GM12878 (cell line): ENCODE results near the gene LPIN1. TPM values are rescaled to one million over a fixed set of nuclear protein-coding genes. Genes with fewer than 3 reads are reported as not detected.
A peak's percentile ranks its signal among the peaks of the same experiment; 100 is the strongest.

Experiments used
- ATAC-seq: fragments of 200-7000 bp; cut with Tn5 transposase; 3 replicates; pipeline ENCODE4 v1.9.1; 2020; ENCODE audit warnings: mild to moderate bottlenecking, moderate library complexity
- BruUV-seq: library from RNA; stranded (reverse); fragments of 400-500 nt; replicated peaks from 2 replicates; lab custom pipeline; 2021; lab: Mats Ljungman, UMichigan
- CTCF ChIA-PET: fragments of 300-600 bp; sonication (Branson Sonifier 250); formaldehyde crosslinking; extraction: SDS; loops from one replicate; lab custom pipeline; 2021; ENCODE audit warnings: inconsistent platforms; lab: Yijun Ruan, JAX
- POLR2A ChIA-PET: fragments of 350-600 bp; formaldehyde crosslinking; extraction: SDS; loops from one replicate; lab custom pipeline; 2021; ENCODE audit warnings: inconsistent platforms; lab: Charles Lee
- RAD21 ChIA-PET: fragments of 300-600 bp; sonication (Branson Sonifier 250); formaldehyde crosslinking; loops from one replicate; lab custom pipeline; 2023; ENCODE audit warnings: antibody characterized with exemption; ENCODE audit not compliant: unreplicated experiment; lab: Charles Lee
- SMC1A ChIA-PET: fragments of 300-600 bp; sonication (Branson Sonifier 250); formaldehyde crosslinking; loops from one replicate; lab custom pipeline; 2023; ENCODE audit not compliant: unreplicated experiment, uncharacterized antibody; lab: Charles Lee
- DNase-seq: peaks from one replicate; pipeline ENCODE4 v3.0.0-alpha.2; 2011; ENCODE audit warnings: low read depth, low spot score
- FAIRE-seq: peaks from 3 replicates; lab custom pipeline; 2011; peaks lifted over from hg19 to GRCh38; lab: Jason Lieb, UNC
- H2AFZ ChIP-seq: 2 replicates; pipeline ENCODE4 v1.6.0; 2011; ENCODE audit warnings: low read depth, low read length, control low read depth; ENCODE audit not compliant: control insufficient read depth
- H3K27ac ChIP-seq: 2 replicates; pipeline ENCODE4 v1.5.1; 2011; ENCODE audit warnings: control low read depth; ENCODE audit not compliant: control insufficient read depth, insufficient read depth
- H3K27me3 ChIP-seq, 2 experiments: replicated peaks in 1 of 2; 2 replicates each; pipeline versions ENCODE4 v1.6.0 to v1.6.1; 2011; ENCODE audit warnings: low read length in 1 of 2; ENCODE audit not compliant: control insufficient read depth in 2 of 2, insufficient read depth in 2 of 2
- H3K36me3 ChIP-seq, 2 experiments: 2 replicates each; pipeline ENCODE4 v1.5.1; 2011; ENCODE audit warnings: low read length in 1 of 2; ENCODE audit not compliant: control insufficient read depth in 2 of 2, insufficient read depth in 2 of 2
- H3K4me1 ChIP-seq: 2 replicates; pipeline ENCODE4 v1.6.1; 2011; ENCODE audit warnings: mild to moderate bottlenecking, low read length, moderate library complexity, mixed read lengths; ENCODE audit not compliant: control insufficient read depth, insufficient read depth
- H3K4me2 ChIP-seq: 2 replicates; pipeline ENCODE4 v1.6.0; 2011; ENCODE audit warnings: control low read depth; ENCODE audit not compliant: control insufficient read depth, insufficient read depth
- H3K4me3 ChIP-seq: fragments of 200-600 bp; sonication (generic); 2 replicates; pipeline ENCODE4 v1.5.1; 2016
- H3K79me2 ChIP-seq: 2 replicates; pipeline ENCODE4 v1.6.0; 2011; ENCODE audit warnings: low read length; ENCODE audit not compliant: control insufficient read depth, insufficient read depth
- H3K9ac ChIP-seq: 2 replicates; pipeline ENCODE4 v1.8.0; 2011; ENCODE audit warnings: low read length, control low read depth, mixed read lengths; ENCODE audit not compliant: control insufficient read depth, insufficient read depth
- H3K9me3 ChIP-seq: replicated peaks from 3 replicates; pipeline ENCODE4 v1.5.1; 2011; ENCODE audit warnings: mild to moderate bottlenecking, low read length; ENCODE audit not compliant: control insufficient read depth, insufficient read depth
- H4K20me1 ChIP-seq: 2 replicates; pipeline ENCODE4 v1.6.0; 2011; ENCODE audit not compliant: control insufficient read depth, insufficient read depth
- BHLHE40 ChIP-seq, 2 experiments: fragments of 450-650 bp in 1 of 2; IDR thresholded peaks; 2 replicates each; pipeline ENCODE4 v1.6.1; 2011 to 2017; ENCODE audit warnings: low read depth in 2 of 2, borderline replicate concordance in 1 of 2, improper control_type of control experiment in 1 of 2, low read length in 1 of 2, mild to moderate bottlenecking in 1 of 2
- JUNB ChIP-seq: IDR thresholded peaks from 2 replicates; pipeline ENCODE4 v1.6.1; 2016; ENCODE audit warnings: antibody characterized with exemption, mild to moderate bottlenecking
- MTA2 ChIP-seq: fragments of 450-650 bp; IDR thresholded peaks from 2 replicates; pipeline ENCODE4 v1.6.1; 2016; ENCODE audit warnings: low read depth, mild to moderate bottlenecking, moderate library complexity
- POU2F2 ChIP-seq: IDR thresholded peaks from 3 replicates; pipeline ENCODE4 v1.6.1; 2011; ENCODE audit warnings: low read depth, mild to moderate bottlenecking, low read length, borderline replicate concordance
- RAD51 ChIP-seq: fragments of 450-650 bp; IDR thresholded peaks from 2 replicates; pipeline ENCODE4 v1.6.1; 2016; ENCODE audit warnings: moderate library complexity, mild to moderate bottlenecking, inconsistent platforms
- RUNX3 ChIP-seq: IDR thresholded peaks from 2 replicates; pipeline ENCODE4 v1.6.1; 2012; ENCODE audit warnings: low read length, inconsistent platforms
- WGBS: methylation state at CpG from one replicate; pipeline ENCODE4 v1.1.6; 2016; ENCODE audit warnings: low lambda C conversion rate; ENCODE audit not compliant: insufficient replicate concordance, insufficient coverage; ENCODE audit errors: missing lambda C conversion rate; 5-methylcytosine and 5-hydroxymethylcytosine counted together
- in situ Hi-C: fragments of 300-500 bp; cut with MboI; formaldehyde crosslinking; loops from 9 replicates; pipeline ENCODE4 v1.14.3; 2018; ENCODE audit warnings: mixed read lengths
- intact Hi-C: fragments of 100-400 bp; cut with micrococcal nuclease; formaldehyde crosslinking; loops from one replicate; pipeline ENCODE4 v1.14.2; 2022; ENCODE audit not compliant: unreplicated experiment
- polyA plus RNA-seq, 11 experiments: library from polyadenylated mRNA; depleted of rRNA in 4 of 11; unstranded in 6 of 11; stranded (reverse) in 5 of 11; fragments of >200 nt; fragmentation: Nextera tagmentation in 4 of 11; fragmentation: Illumina TruSeq in 1 of 11; extraction: Ambion mirVana in 4 of 11; extraction: Trizol in 1 of 11; gene quantifications; 1 replicate in 1 of 11; 2 replicates in 10 of 11; pipeline versions ENCODE4 v1.2.1 to v1.2.3, GENCODE V29; 2011 to 2016; ENCODE audit warnings: inconsistent platforms in 2 of 11, missing spikeins in 2 of 11, low read depth in 1 of 11
- total RNA-seq, 4 experiments: library from RNA; depleted of rRNA in 3 of 4; stranded (reverse); fragments of >200 nt in 3 of 4; fragmentation: Illumina TruSeq in 1 of 4; extraction: Trizol in 1 of 4; gene quantifications; 2 replicates each; pipeline versions ENCODE4 v1.2.1 to v1.2.3, GENCODE V29; 2013 to 2021
- TF ChIP-seq, protein P1 (sequence below): IDR thresholded peaks from 2 replicates; pipeline ENCODE4 v1.6.1; 2011; ENCODE audit warnings: mild to moderate bottlenecking, low read depth, low read length, moderate library complexity; ENCODE audit not compliant: insufficient replicate concordance
- TF ChIP-seq, protein P2 (sequence below): IDR thresholded peaks from 2 replicates; pipeline ENCODE4 v1.6.1; 2012; ENCODE audit warnings: mild to moderate bottlenecking, low read depth, low read length
- TF ChIP-seq, protein P3 (sequence below): fragments of 450-650 bp; IDR thresholded peaks from 2 replicates; pipeline ENCODE4 v1.6.1; 2017; ENCODE audit warnings: low read depth, mild to moderate bottlenecking, moderate library complexity
- TF ChIP-seq, protein P4 (sequence below): fragments of 450-650 bp; IDR thresholded peaks from 2 replicates; pipeline ENCODE4 v1.6.1; 2017; ENCODE audit warnings: mild to moderate bottlenecking, low read depth, inconsistent platforms; ENCODE audit not compliant: poor library complexity, severe bottlenecking
- TF ChIP-seq, protein P5 (sequence below): fragments of 450-650 bp; IDR thresholded peaks from 2 replicates; pipeline ENCODE4 v1.6.1; 2016; ENCODE audit warnings: mild to moderate bottlenecking

LPIN1 gene
- total and polyA plus RNA-seq, 10 of the 15 experiments (the other 5 are each of a cell fraction or from before 2014, with no cell fraction given), result 18.8 to 82.5 (median 50.3) TPM

DNA sequence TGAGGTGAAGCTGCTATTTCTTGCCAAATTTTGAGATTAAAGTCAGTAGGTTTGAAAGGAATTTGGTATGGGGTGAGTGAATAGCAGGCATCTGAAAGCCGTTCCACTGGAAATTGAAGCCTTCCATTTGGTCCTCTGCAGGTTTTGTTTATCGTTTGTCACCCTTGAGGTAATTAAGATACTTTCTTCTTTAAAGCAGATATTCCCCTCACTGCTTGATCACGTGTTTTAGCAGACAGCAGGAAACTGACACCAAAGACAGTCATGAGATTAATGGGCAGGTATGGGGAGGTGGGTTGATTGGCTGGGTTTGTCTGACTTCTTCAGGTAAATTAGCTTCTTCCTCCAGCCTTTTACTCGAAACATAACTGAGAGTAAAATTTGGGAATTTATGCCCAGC is 10.7 kb downstream of the LPIN1 start:
- ChIA-PET CTCF (interaction anchor here (0.7 to 28.9 kb wide), 8 partner anchors 8 to 110 kb away, joined by 3 to 684 read pairs (median 10); partner anchors contain the start of gene LPIN1), POLR2A (interaction anchor here (0.9 to 7.0 kb wide), 4 partner anchors 8 to 19 kb away, joined by 5 to 84 read pairs (median 5); partner anchors contain the start of gene LPIN1), RAD21 (interaction anchor here (1.1 to 2.9 kb wide), 7 partner anchors 10 to 22 kb away, joined by 3 to 16 read pairs (median 6); partner anchors contain the start of gene LPIN1), SMC1A (interaction anchor here (0.6 to 16.4 kb wide), 13 partner anchors 8 to 297 kb away, joined by 3 to 222 read pairs (median 5); partner anchors contain the start of gene LPIN1)
- no peak overlapping the region for H2AFZ ChIP-seq
- WGBS, result 57% methylated on average over 4 of the region's 4 CpGs
- H3K4me3 ChIP-seq, result no peak overlapping the region
- H3K79me2 ChIP-seq, result peaks cover 29% of the 10 kb centered on the region
- H3K9ac ChIP-seq, result no peak overlapping the region
- peaks cover 0 to 2% of the 10 kb centered on the region in 2 experiments; a peak in 1 of 4 replicates for H3K36me3 ChIP-seq
- no peaks in the 10 kb centered on the region for H3K27me3 ChIP-seq
- DNase-seq, result no peak
- no peak overlapping the region for H3K4me2 ChIP-seq
- TF ChIP-seq RAD51, result peak; percentile 89
- TF ChIP-seq, protein P1, sequence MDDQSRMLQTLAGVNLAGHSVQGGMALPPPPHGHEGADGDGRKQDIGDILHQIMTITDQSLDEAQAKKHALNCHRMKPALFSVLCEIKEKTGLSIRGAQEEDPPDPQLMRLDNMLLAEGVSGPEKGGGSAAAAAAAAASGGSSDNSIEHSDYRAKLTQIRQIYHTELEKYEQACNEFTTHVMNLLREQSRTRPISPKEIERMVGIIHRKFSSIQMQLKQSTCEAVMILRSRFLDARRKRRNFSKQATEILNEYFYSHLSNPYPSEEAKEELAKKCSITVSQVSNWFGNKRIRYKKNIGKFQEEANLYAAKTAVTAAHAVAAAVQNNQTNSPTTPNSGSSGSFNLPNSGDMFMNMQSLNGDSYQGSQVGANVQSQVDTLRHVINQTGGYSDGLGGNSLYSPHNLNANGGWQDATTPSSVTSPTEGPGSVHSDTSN, result peak; percentile 50
- TF ChIP-seq POU2F2, result no peak
- TF ChIP-seq, protein P2, sequence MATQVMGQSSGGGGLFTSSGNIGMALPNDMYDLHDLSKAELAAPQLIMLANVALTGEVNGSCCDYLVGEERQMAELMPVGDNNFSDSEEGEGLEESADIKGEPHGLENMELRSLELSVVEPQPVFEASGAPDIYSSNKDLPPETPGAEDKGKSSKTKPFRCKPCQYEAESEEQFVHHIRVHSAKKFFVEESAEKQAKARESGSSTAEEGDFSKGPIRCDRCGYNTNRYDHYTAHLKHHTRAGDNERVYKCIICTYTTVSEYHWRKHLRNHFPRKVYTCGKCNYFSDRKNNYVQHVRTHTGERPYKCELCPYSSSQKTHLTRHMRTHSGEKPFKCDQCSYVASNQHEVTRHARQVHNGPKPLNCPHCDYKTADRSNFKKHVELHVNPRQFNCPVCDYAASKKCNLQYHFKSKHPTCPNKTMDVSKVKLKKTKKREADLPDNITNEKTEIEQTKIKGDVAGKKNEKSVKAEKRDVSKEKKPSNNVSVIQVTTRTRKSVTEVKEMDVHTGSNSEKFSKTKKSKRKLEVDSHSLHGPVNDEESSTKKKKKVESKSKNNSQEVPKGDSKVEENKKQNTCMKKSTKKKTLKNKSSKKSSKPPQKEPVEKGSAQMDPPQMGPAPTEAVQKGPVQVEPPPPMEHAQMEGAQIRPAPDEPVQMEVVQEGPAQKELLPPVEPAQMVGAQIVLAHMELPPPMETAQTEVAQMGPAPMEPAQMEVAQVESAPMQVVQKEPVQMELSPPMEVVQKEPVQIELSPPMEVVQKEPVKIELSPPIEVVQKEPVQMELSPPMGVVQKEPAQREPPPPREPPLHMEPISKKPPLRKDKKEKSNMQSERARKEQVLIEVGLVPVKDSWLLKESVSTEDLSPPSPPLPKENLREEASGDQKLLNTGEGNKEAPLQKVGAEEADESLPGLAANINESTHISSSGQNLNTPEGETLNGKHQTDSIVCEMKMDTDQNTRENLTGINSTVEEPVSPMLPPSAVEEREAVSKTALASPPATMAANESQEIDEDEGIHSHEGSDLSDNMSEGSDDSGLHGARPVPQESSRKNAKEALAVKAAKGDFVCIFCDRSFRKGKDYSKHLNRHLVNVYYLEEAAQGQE, result no peak
- TF ChIP-seq, protein P3, sequence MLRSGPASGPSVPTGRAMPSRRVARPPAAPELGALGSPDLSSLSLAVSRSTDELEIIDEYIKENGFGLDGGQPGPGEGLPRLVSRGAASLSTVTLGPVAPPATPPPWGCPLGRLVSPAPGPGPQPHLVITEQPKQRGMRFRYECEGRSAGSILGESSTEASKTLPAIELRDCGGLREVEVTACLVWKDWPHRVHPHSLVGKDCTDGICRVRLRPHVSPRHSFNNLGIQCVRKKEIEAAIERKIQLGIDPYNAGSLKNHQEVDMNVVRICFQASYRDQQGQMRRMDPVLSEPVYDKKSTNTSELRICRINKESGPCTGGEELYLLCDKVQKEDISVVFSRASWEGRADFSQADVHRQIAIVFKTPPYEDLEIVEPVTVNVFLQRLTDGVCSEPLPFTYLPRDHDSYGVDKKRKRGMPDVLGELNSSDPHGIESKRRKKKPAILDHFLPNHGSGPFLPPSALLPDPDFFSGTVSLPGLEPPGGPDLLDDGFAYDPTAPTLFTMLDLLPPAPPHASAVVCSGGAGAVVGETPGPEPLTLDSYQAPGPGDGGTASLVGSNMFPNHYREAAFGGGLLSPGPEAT, result peak; percentile 13; the same call in 1 of the 2 replicates
- TF ChIP-seq JUNB, result 0 out of 2 replicates have a peak, but pooled peaks have one; percentile 15
- TF ChIP-seq RUNX3, result no peak
- peak; percentile 69 to 71; a peak in 3 of 4 replicates for TF ChIP-seq BHLHE40 (IDR thresholded peaks at IDR 0.05; ENCODE audit: borderline replicate concordance in 1 of 2, low read depth in 2 of 2, low read length in 1 of 2)
- TF ChIP-seq, protein P4, sequence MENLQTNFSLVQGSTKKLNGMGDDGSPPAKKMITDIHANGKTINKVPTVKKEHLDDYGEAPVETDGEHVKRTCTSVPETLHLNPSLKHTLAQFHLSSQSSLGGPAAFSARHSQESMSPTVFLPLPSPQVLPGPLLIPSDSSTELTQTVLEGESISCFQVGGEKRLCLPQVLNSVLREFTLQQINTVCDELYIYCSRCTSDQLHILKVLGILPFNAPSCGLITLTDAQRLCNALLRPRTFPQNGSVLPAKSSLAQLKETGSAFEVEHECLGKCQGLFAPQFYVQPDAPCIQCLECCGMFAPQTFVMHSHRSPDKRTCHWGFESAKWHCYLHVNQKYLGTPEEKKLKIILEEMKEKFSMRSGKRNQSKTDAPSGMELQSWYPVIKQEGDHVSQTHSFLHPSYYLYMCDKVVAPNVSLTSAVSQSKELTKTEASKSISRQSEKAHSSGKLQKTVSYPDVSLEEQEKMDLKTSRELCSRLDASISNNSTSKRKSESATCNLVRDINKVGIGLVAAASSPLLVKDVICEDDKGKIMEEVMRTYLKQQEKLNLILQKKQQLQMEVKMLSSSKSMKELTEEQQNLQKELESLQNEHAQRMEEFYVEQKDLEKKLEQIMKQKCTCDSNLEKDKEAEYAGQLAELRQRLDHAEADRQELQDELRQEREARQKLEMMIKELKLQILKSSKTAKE, result peak; percentile 37
- peak; percentile 35; the same call in 1 of the 2 replicates for TF ChIP-seq MTA2
- TF ChIP-seq, protein P5, sequence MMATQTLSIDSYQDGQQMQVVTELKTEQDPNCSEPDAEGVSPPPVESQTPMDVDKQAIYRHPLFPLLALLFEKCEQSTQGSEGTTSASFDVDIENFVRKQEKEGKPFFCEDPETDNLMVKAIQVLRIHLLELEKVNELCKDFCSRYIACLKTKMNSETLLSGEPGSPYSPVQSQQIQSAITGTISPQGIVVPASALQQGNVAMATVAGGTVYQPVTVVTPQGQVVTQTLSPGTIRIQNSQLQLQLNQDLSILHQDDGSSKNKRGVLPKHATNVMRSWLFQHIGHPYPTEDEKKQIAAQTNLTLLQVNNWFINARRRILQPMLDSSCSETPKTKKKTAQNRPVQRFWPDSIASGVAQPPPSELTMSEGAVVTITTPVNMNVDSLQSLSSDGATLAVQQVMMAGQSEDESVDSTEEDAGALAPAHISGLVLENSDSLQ, result peak; percentile 65
- no peaks in the 10 kb centered on the region for H3K9me3 ChIP-seq
- ATAC-seq, result no peak
- H3K4me1 ChIP-seq, result peaks cover 34% of the 10 kb centered on the region
- intact Hi-C loops (no loop called here), in situ Hi-C loops (no loop called here)
- BruUV-seq, result no TSS peak
- H4K20me1 ChIP-seq, result no peaks in the 10 kb centered on the region
- H3K27ac ChIP-seq, result no peak overlapping the region
- FAIRE-seq, result no peak
